GM12878 (cell line): ENCODE results near the gene BTG1. TPM values are rescaled to one million over a fixed set of nuclear protein-coding genes. Genes with fewer than 3 reads are reported as not detected.

Experiments
- BACH1 ChIP-seq: fragments of 450-650 bp; IDR thresholded peaks from 2 replicates; pipeline ENCODE4 v1.6.1; 2017; ENCODE audit warnings: mild to moderate bottlenecking, borderline replicate concordance
- BHLHE40 ChIP-seq, 2 experiments: fragments of 450-650 bp in 1 of 2; IDR thresholded peaks; 2 replicates each; pipeline ENCODE4 v1.6.1; 2011 to 2017; ENCODE audit warnings: low read depth in 2 of 2, borderline replicate concordance in 1 of 2, improper control_type of control experiment in 1 of 2, low read length in 1 of 2, mild to moderate bottlenecking in 1 of 2
- CHD2 ChIP-seq: IDR thresholded peaks from 2 replicates; pipeline ENCODE4 v1.6.1; 2011; ENCODE audit warnings: low read depth, low read length, improper control_type of control experiment, borderline replicate concordance
- ESRRA ChIP-seq: IDR thresholded peaks from 2 replicates; pipeline ENCODE4 v1.6.1; 2012; ENCODE audit warnings: mild to moderate bottlenecking, low read length, improper control_type of control experiment
- HDAC2 ChIP-seq: fragments of 200-600 bp; sonication (generic); IDR thresholded peaks from 2 replicates; pipeline ENCODE4 v1.6.1; 2017
- LARP7 ChIP-seq: fragments of 450-650 bp; IDR thresholded peaks from 2 replicates; pipeline ENCODE4 v1.6.1; 2017; ENCODE audit warnings: mild to moderate bottlenecking
- MTA2 ChIP-seq: fragments of 450-650 bp; IDR thresholded peaks from 2 replicates; pipeline ENCODE4 v1.6.1; 2016; ENCODE audit warnings: low read depth, mild to moderate bottlenecking, moderate library complexity
- MXI1 ChIP-seq: fragments of 150-350 bp; IDR thresholded peaks from 2 replicates; pipeline ENCODE4 v1.6.1; 2011; ENCODE audit warnings: low read depth, mild to moderate bottlenecking, inconsistent platforms, low read length, improper control_type of control experiment
- NFIC ChIP-seq: IDR thresholded peaks from 2 replicates; pipeline ENCODE4 v1.6.1; 2012; ENCODE audit warnings: low read depth, mild to moderate bottlenecking, inconsistent platforms, low read length, moderate library complexity
- RAD51 ChIP-seq: fragments of 450-650 bp; IDR thresholded peaks from 2 replicates; pipeline ENCODE4 v1.6.1; 2016; ENCODE audit warnings: moderate library complexity, mild to moderate bottlenecking, inconsistent platforms
- RB1 ChIP-seq: fragments of 450-650 bp; formaldehyde crosslinking; IDR thresholded peaks from 2 replicates; pipeline ENCODE4 v1.6.1; 2017; ENCODE audit warnings: mild to moderate bottlenecking, borderline replicate concordance
- SP1 ChIP-seq: IDR thresholded peaks from one replicate; pipeline ENCODE4 v1.6.1; 2011; ENCODE audit warnings: low read depth, low read length
- SUPT20H ChIP-seq: IDR thresholded peaks from 2 replicates; pipeline ENCODE4 v1.6.1; 2011; ENCODE audit warnings: low read depth, mild to moderate bottlenecking, low read length, moderate library complexity, borderline replicate concordance; ENCODE audit not compliant: control insufficient read depth
- TAF1 ChIP-seq: IDR thresholded peaks from 2 replicates; pipeline ENCODE4 v1.6.1; 2011; ENCODE audit warnings: mild to moderate bottlenecking, low read depth, low read length, borderline replicate concordance
- TBL1XR1 ChIP-seq: IDR thresholded peaks from 2 replicates; pipeline ENCODE4 v1.6.1; 2012; ENCODE audit warnings: low read depth, low read length, improper control_type of control experiment
- WRNIP1 ChIP-seq: IDR thresholded peaks from 2 replicates; pipeline ENCODE4 v1.6.1; 2011; ENCODE audit warnings: low read depth, low read length, improper control_type of control experiment, borderline replicate concordance
- ZNF207 ChIP-seq: fragments of 450-650 bp; IDR thresholded peaks from 2 replicates; pipeline ENCODE4 v1.6.1; 2014; ENCODE audit warnings: antibody characterized with exemption, mild to moderate bottlenecking, borderline replicate concordance
- ZNF217 ChIP-seq: fragments of 450-650 bp; IDR thresholded peaks from 2 replicates; pipeline ENCODE4 v1.6.1; 2017; ENCODE audit warnings: antibody characterized with exemption, mild to moderate bottlenecking
- ZZZ3 ChIP-seq: IDR thresholded peaks from 2 replicates; pipeline ENCODE4 v1.6.1; 2011; ENCODE audit warnings: low read depth; ENCODE audit not compliant: control insufficient read depth, insufficient read length
- polyA plus RNA-seq, 11 experiments: library from polyadenylated mRNA; depleted of rRNA in 4 of 11; unstranded in 6 of 11; stranded (reverse) in 5 of 11; fragments of >200 nt; fragmentation: Nextera tagmentation in 4 of 11; fragmentation: Illumina TruSeq in 1 of 11; extraction: Ambion mirVana in 4 of 11; extraction: Trizol in 1 of 11; gene quantifications; 1 replicate in 1 of 11; 2 replicates in 10 of 11; pipeline versions ENCODE4 v1.2.1 to v1.2.3, GENCODE V29; 2011 to 2016; ENCODE audit warnings: inconsistent platforms in 2 of 11, missing spikeins in 2 of 11, low read depth in 1 of 11
- total RNA-seq, 4 experiments: library from RNA; depleted of rRNA in 3 of 4; stranded (reverse); fragments of >200 nt in 3 of 4; fragmentation: Illumina TruSeq in 1 of 4; extraction: Trizol in 1 of 4; gene quantifications; 2 replicates each; pipeline versions ENCODE4 v1.2.1 to v1.2.3, GENCODE V29; 2013 to 2021
- TF ChIP-seq, protein P1 (sequence below): fragments of 450-650 bp; conservative IDR thresholded peaks from 2 replicates; pipeline ENCODE4 v1.6.1; 2017; ENCODE audit warnings: mild to moderate bottlenecking, moderate library complexity
- TF ChIP-seq, protein P2 (sequence below): fragments of 450-650 bp; IDR thresholded peaks from 2 replicates; pipeline ENCODE4 v1.6.1; 2018; ENCODE audit warnings: borderline replicate concordance, mild to moderate bottlenecking; ENCODE audit not compliant: partially characterized antibody
- TF ChIP-seq, protein P3 (sequence below): IDR thresholded peaks from 2 replicates; pipeline ENCODE4 v1.6.1; 2011; ENCODE audit warnings: borderline replicate concordance, low read depth, mild to moderate bottlenecking, moderate library complexity, low read length; ENCODE audit not compliant: insufficient read depth, poor library complexity, severe bottlenecking
- TF ChIP-seq, protein P4 (sequence below): fragments of 450-650 bp; IDR thresholded peaks from 2 replicates; pipeline ENCODE4 v1.6.1; 2017; ENCODE audit warnings: antibody characterized with exemption, mild to moderate bottlenecking, moderate library complexity

BTG1 gene
- total and polyA plus RNA-seq, 10 of the 15 experiments (the other 5 are each of a cell fraction or from before 2014, with no cell fraction given), result 23.7 to 194 (median 56.4) TPM

DNA sequence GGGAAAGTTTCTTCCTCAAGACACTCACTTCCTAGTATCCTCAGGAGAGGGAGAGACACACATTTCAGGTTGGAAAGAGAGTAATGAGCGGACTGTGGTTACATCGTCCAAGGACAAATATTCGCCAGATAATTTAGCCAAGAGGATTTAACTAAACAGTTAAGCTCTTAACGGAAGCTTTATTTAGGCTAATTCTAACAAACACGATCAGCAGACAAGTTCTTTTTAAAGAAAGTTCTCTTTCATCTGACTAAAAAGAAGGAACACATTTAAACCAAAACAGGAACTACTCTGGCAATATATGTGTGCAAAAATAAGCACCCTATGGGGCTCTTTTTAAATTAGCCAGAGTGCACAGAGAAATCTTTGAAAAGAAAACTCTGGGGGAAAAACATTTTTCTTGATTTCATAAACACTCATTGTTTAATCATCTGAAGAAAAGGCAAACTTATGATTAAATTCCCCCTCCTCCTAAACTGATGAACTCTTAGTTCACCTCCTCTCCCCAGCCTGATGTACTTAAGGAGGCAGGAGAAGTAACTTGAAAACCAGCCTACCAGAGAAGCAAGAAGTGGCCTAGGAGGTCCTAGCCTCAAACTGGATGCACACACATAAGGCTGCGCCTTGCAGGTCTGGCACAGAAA is 13.3 kb upstream of the BTG1 start (continued):
- TF ChIP-seq ZNF217, result no peak
- TF ChIP-seq BHLHE40 (IDR thresholded peaks at IDR 0.05; ENCODE audit: borderline replicate concordance in 1 of 2, low read depth in 2 of 2, low read length in 1 of 2), result no peak
- TF ChIP-seq ZNF207, result no peak
- no peak for TF ChIP-seq ZZZ3
- TF ChIP-seq, protein P1, sequence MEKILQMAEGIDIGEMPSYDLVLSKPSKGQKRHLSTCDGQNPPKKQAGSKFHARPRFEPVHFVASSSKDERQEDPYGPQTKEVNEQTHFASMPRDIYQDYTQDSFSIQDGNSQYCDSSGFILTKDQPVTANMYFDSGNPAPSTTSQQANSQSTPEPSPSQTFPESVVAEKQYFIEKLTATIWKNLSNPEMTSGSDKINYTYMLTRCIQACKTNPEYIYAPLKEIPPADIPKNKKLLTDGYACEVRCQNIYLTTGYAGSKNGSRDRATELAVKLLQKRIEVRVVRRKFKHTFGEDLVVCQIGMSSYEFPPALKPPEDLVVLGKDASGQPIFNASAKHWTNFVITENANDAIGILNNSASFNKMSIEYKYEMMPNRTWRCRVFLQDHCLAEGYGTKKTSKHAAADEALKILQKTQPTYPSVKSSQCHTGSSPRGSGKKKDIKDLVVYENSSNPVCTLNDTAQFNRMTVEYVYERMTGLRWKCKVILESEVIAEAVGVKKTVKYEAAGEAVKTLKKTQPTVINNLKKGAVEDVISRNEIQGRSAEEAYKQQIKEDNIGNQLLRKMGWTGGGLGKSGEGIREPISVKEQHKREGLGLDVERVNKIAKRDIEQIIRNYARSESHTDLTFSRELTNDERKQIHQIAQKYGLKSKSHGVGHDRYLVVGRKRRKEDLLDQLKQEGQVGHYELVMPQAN, result no peak
- no peak for TF ChIP-seq ESRRA
- TF ChIP-seq NFIC, result peak; percentile 60
- TF ChIP-seq SUPT20H, result no peak
- no peak for TF ChIP-seq TAF1
- no peak for TF ChIP-seq RB1
- TF ChIP-seq, protein P2, sequence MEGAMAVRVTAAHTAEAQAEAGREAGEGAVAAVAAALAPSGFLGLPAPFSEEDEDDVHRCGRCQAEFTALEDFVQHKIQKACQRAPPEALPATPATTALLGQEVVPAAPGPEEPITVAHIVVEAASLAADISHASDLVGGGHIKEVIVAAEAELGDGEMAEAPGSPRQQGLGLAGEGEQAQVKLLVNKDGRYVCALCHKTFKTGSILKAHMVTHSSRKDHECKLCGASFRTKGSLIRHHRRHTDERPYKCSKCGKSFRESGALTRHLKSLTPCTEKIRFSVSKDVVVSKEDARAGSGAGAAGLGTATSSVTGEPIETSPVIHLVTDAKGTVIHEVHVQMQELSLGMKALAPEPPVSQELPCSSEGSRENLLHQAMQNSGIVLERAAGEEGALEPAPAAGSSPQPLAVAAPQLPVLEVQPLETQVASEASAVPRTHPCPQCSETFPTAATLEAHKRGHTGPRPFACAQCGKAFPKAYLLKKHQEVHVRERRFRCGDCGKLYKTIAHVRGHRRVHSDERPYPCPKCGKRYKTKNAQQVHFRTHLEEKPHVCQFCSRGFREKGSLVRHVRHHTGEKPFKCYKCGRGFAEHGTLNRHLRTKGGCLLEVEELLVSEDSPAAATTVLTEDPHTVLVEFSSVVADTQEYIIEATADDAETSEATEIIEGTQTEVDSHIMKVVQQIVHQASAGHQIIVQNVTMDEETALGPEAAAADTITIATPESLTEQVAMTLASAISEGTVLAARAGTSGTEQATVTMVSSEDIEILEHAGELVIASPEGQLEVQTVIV, result no peak
- TF ChIP-seq, protein P3, sequence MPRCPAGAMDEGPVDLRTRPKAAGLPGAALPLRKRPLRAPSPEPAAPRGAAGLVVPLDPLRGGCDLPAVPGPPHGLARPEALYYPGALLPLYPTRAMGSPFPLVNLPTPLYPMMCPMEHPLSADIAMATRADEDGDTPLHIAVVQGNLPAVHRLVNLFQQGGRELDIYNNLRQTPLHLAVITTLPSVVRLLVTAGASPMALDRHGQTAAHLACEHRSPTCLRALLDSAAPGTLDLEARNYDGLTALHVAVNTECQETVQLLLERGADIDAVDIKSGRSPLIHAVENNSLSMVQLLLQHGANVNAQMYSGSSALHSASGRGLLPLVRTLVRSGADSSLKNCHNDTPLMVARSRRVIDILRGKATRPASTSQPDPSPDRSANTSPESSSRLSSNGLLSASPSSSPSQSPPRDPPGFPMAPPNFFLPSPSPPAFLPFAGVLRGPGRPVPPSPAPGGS, result no peak
- no peak for TF ChIP-seq RAD51
- no peak for TF ChIP-seq LARP7
- no peak for TF ChIP-seq CHD2
- no peak for TF ChIP-seq SP1
- TF ChIP-seq WRNIP1, result no peak
- TF ChIP-seq MXI1, result no peak
- TF ChIP-seq TBL1XR1, result no peak
- TF ChIP-seq HDAC2, result no peak
- 0 out of 2 replicates have a peak, but pooled peaks have one; percentile 14 for TF ChIP-seq MTA2
- TF ChIP-seq, protein P4, sequence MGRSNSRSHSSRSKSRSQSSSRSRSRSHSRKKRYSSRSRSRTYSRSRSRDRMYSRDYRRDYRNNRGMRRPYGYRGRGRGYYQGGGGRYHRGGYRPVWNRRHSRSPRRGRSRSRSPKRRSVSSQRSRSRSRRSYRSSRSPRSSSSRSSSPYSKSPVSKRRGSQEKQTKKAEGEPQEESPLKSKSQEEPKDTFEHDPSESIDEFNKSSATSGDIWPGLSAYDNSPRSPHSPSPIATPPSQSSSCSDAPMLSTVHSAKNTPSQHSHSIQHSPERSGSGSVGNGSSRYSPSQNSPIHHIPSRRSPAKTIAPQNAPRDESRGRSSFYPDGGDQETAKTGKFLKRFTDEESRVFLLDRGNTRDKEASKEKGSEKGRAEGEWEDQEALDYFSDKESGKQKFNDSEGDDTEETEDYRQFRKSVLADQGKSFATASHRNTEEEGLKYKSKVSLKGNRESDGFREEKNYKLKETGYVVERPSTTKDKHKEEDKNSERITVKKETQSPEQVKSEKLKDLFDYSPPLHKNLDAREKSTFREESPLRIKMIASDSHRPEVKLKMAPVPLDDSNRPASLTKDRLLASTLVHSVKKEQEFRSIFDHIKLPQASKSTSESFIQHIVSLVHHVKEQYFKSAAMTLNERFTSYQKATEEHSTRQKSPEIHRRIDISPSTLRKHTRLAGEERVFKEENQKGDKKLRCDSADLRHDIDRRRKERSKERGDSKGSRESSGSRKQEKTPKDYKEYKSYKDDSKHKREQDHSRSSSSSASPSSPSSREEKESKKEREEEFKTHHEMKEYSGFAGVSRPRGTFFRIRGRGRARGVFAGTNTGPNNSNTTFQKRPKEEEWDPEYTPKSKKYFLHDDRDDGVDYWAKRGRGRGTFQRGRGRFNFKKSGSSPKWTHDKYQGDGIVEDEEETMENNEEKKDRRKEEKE, result no peak
- TF ChIP-seq BACH1, result no peak
